GM12873 (cell line): ENCODE data around the gene TDRD12.

Source experiments
- CTCF ChIP-seq: IDR thresholded peaks from 2 replicates; pipeline ENCODE4 v1.5.1; 2012; ENCODE audit warnings: low read depth, mild to moderate bottlenecking, moderate library complexity, low read length, control low read depth; ENCODE audit not compliant: insufficient read depth; ENCODE audit errors: missing control alignments

TDRD12 gene

GRCh38 chr19:32873247-32873959 is 153.8 kb downstream of the TDRD12 start:
- TF ChIP-seq CTCF = no peak

DNA sequence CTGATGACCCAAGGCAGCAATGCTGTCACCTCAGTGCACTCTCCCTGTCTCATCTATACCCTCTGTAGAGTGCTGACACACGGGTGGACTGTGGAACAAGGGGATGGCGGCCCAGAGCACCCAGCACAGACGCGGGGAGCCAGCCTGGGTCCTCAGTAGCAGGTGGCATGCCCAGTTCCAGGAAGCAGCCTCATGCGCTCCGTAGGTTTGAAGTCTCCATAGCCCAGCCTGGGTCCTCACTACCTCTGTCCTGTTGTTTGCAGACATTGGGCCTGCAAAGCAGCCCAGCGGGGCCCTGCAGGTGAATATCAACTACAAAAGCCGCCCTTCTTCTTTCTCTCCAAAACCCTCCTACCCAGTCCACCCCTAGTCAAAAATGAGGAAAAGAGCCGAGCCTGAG is 155.0 kb downstream of the TDRD12 start:
- TF ChIP-seq CTCF = no peak

- no peak for TF ChIP-seq CTCF
Observed at GRCh38 chr19:32875428-32875827, 155.9 kb downstream of the TDRD12 start.

GRCh38 chr19:32876236-32876918 is 156.8 kb downstream of the TDRD12 start:
- no peak for TF ChIP-seq CTCF

DNA sequence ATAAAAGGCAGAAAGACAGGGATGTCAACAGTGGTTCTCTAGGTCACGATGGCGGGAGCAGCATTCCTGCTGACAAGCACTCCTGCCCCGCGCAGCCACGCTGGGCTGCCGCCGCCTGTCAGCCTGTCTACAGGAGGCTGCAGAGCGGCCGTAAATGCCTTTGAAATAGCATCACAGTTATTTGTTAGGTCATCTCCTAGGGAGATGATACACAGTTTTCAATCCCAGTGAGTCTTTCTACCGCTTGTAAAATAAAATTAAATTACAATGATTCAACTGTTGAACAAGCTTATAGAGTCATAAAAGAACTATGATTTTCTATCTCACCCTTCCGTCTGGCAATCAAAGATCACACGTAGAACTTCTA is 157.3 kb downstream of the TDRD12 start:
- no peak for TF ChIP-seq CTCF
